Measurements from ENCODE around the gene RFTN1. TPM values are rescaled to one million over a fixed set of nuclear protein-coding genes. Genes with fewer than 3 reads are reported as not detected.

Gene RFTN1
- total and polyA plus RNA-seq, 2 donors (not counting 1 experiment from before 2014, with no cell fraction given) = 32.4 to 156 TPM

DNA sequence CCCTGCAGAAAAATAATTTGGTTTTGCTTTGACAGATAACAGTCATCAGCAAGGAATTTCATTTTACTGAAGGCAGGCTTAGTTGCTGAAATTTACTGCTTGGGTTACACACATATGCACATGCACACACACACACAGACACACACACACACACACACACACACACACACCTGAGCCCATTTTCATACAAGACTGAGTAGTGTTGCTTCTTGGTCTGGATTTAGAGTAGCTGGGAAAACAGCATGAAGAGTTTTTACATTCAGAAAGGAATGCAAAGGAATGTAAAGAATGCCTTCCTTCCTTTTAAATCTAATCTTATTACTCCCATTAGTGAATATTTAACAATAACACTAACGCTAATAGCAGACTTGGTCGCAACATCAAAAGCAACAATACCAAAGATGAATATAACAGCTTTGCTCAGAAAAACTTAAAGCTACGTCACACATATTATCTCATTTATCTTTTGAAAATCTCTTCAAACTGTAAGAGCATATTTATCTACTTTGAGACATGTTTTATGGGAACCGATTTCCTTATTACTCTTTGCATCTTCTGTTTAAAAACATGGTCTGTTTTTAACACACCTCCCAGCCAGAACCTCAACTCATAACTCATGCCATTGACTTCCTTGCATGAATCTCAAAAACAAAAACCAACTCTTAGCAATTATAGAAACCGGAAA, 32.5 kb downstream of the RFTN1 start:
- Mint-ChIP-seq H3K27me3 (no peaks in the 10 kb centered on the region), H3K9me3 (ENCODE audit: insufficient read depth) (no peaks in the 10 kb centered on the region), H3K4me1 (peaks cover 86% of the 10 kb centered on the region), H3K27ac (peak overlapping the region; percentile 74), H3K4me3 (peak overlapping the region; percentile 65)
- peaks cover 90% of the 10 kb centered on the region for H3K79me2 ChIP-seq (ENCODE audit: control insufficient read depth, insufficient read depth, low read length)
- peaks cover 0 to 18% of the 10 kb centered on the region in 2 experiments for H3K36me3 ChIP-seq (replicated peaks in 1 of 2; ENCODE audit: control extremely low read depth in 1 of 2, control insufficient read depth in 1 of 2, extremely low read depth in 1 of 2, insufficient read depth in 2 of 2, low read length in 1 of 2)
- DNase-seq (peak; percentile 53), ATAC-seq (ENCODE audit: low read depth) (no peak)
- intact Hi-C loops (cut with micrococcal nuclease) = loop anchor here (5.0 kb wide), 1 partner anchor 49 kb away; no protein-coding TSS in a partner anchor
- peak overlapping the region in 2 of 5 experiments; percentile 32 to 38 for H3K4me3 ChIP-seq (ENCODE audit: control extremely low read depth in 1 of 5, extremely low read depth in 1 of 5, insufficient read depth in 1 of 5, low read depth in 2 of 5, low read length in 4 of 5)
- peak overlapping the region; percentile 69 for H3K4me2 ChIP-seq (replicated peaks; ENCODE audit: low read depth, low read length, poor library complexity, severe bottlenecking)
- no peaks in the 10 kb centered on the region for H3K9me3 ChIP-seq (ENCODE audit: control extremely low read depth in 1 of 3, control insufficient read depth in 2 of 3, insufficient read depth in 1 of 3, low read length in 2 of 3)
- TF ChIP-seq, protein P1, sequence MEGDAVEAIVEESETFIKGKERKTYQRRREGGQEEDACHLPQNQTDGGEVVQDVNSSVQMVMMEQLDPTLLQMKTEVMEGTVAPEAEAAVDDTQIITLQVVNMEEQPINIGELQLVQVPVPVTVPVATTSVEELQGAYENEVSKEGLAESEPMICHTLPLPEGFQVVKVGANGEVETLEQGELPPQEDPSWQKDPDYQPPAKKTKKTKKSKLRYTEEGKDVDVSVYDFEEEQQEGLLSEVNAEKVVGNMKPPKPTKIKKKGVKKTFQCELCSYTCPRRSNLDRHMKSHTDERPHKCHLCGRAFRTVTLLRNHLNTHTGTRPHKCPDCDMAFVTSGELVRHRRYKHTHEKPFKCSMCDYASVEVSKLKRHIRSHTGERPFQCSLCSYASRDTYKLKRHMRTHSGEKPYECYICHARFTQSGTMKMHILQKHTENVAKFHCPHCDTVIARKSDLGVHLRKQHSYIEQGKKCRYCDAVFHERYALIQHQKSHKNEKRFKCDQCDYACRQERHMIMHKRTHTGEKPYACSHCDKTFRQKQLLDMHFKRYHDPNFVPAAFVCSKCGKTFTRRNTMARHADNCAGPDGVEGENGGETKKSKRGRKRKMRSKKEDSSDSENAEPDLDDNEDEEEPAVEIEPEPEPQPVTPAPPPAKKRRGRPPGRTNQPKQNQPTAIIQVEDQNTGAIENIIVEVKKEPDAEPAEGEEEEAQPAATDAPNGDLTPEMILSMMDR (IDR thresholded peaks at IDR 0.05) = no peak
- no peak for TF ChIP-seq EZH2 (IDR thresholded peaks at IDR 0.05; ENCODE audit: borderline replicate concordance, insufficient read depth, low read depth, low read length, poor library complexity, severe bottlenecking)
- ChIA-PET CTCF (interaction anchor here (1.0 to 2.9 kb wide), 4 partner anchors 11 to 213 kb away, joined by 3 to 11 read pairs (median 6); no protein-coding TSS in a partner anchor), POLR2A (interaction anchor here (0.7 to 0.9 kb wide), 2 partner anchors 36 to 40 kb away, joined by 3 to 5 read pairs; no protein-coding TSS in a partner anchor)
- H4K20me1 ChIP-seq (ENCODE audit: control insufficient read depth, insufficient read depth, low read length, poor library complexity, severe bottlenecking) = no peaks in the 10 kb centered on the region
- peak overlapping the region; percentile 42 for H3K9ac ChIP-seq (ENCODE audit: low read length)
- peaks cover 80 to 88% of the 10 kb centered on the region in 2 donors for H3K4me1 ChIP-seq (ENCODE audit: control insufficient read depth in 2 of 2, insufficient read depth in 2 of 2, low read length in 2 of 2)
- H3K27me3 ChIP-seq (replicated peaks in 1 of 4; ENCODE audit: control extremely low read depth in 1 of 4, control insufficient read depth in 3 of 4, insufficient read depth in 4 of 4, low read length in 3 of 4) = no peaks in the 10 kb centered on the region
- WGBS (ENCODE audit: insufficient coverage) = 15% methylated on average over 4 of the region's 5 CpGs
- peak overlapping the region; percentile 55 for H2AFZ ChIP-seq (ENCODE audit: insufficient read depth, low read depth, low read length, poor library complexity, severe bottlenecking)
- H3K27ac ChIP-seq (ENCODE audit: low read length in 2 of 2) = peak overlapping the region; percentile 64 to 74

DNA sequence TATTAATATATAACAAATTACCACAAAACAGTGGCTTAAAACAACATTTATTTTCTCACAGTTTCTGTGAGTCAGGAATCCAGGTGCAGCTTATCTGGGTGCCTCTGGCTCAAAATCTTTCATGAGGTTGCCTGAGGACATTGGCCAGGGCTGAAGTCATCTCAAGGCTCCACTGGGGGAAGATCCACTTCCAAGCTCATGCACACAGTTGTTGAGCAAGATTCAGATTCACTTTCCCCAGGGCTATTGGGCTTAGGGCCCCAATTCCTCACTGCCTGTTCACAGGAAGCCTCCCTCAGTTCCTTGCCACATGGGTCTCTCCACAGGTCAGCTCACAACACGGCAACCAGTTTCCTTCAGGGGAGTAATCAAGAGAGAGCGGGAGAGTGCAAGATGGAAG, 35.0 kb downstream of the RFTN1 start:
- Histone ChIP-seq H3K36me3 (replicated peaks in 1 of 2; ENCODE audit: control extremely low read depth in 1 of 2, control insufficient read depth in 1 of 2, extremely low read depth in 1 of 2, insufficient read depth in 2 of 2, low read length in 1 of 2) (peaks cover 0 to 25% of the 10 kb centered on the region in 2 experiments), H3K9me3 (ENCODE audit: control extremely low read depth in 1 of 3, control insufficient read depth in 2 of 3, insufficient read depth in 1 of 3, low read length in 2 of 3) (no peaks in the 10 kb centered on the region), H3K79me2 (ENCODE audit: control insufficient read depth, insufficient read depth, low read length) (peaks cover 90% of the 10 kb centered on the region), H3K9ac (ENCODE audit: low read length) (no peak overlapping the region), H3K27me3 (replicated peaks in 1 of 4; ENCODE audit: control extremely low read depth in 1 of 4, control insufficient read depth in 3 of 4, insufficient read depth in 4 of 4, low read length in 3 of 4) (no peaks in the 10 kb centered on the region), H3K4me3 (ENCODE audit: control extremely low read depth in 1 of 5, extremely low read depth in 1 of 5, insufficient read depth in 1 of 5, low read depth in 2 of 5, low read length in 4 of 5) (no peak overlapping the region), H3K4me1 (ENCODE audit: control insufficient read depth in 2 of 2, insufficient read depth in 2 of 2, low read length in 2 of 2) (peaks cover 68 to 71% of the 10 kb centered on the region in 2 donors), H3K4me2 (replicated peaks; ENCODE audit: low read depth, low read length, poor library complexity, severe bottlenecking) (no peak overlapping the region), H4K20me1 (ENCODE audit: control insufficient read depth, insufficient read depth, low read length, poor library complexity, severe bottlenecking) (no peaks in the 10 kb centered on the region), H3K27ac (ENCODE audit: low read length in 2 of 2) (peak overlapping the region in 1 of 2 donors; percentile 74), H2AFZ (ENCODE audit: insufficient read depth, low read depth, low read length, poor library complexity, severe bottlenecking) (no peak overlapping the region)
- Mint-ChIP-seq H3K27ac (peak overlapping the region; percentile 16), H3K4me3 (no peak overlapping the region), H3K4me1 (peaks cover 89% of the 10 kb centered on the region), H3K27me3 (no peaks in the 10 kb centered on the region), H3K9me3 (ENCODE audit: insufficient read depth) (no peaks in the 10 kb centered on the region)
- no peak for ATAC-seq (ENCODE audit: low read depth)
- DNase-seq = no peak
- intact Hi-C loops (cut with micrococcal nuclease) = no loop called here
- no peak for TF ChIP-seq EZH2 (IDR thresholded peaks at IDR 0.05; ENCODE audit: borderline replicate concordance, insufficient read depth, low read depth, low read length, poor library complexity, severe bottlenecking)
- TF ChIP-seq, protein P1 (IDR thresholded peaks at IDR 0.05) = no peak
- WGBS (ENCODE audit: insufficient coverage) = 100% methylated on average over 1 of the region's 2 CpGs
- CTCF ChIA-PET = no interaction called here
- POLR2A ChIA-PET = no interaction called here
